Subcutaneous adipose tissue (tissue), 4 donors: ENCODE measurements around the gene RBSN. TPM values are rescaled to one million over a fixed set of nuclear protein-coding genes. Genes with fewer than 3 reads are reported as not detected.

Experiments
- total RNA-seq, 4 donors: library from RNA; depleted of rRNA; stranded (reverse); fragments of >200 nt; gene quantifications; one replicate each; pipeline ENCODE4 v1.1.0, GENCODE V29; 2016
- TF ChIP-seq, protein P1 (sequence below): fragments of 450-650 bp; IDR thresholded peaks from one replicate; pipeline ENCODE4 v1.5.1; 2016; ENCODE audit warnings: low read depth, mild to moderate bottlenecking, control low read depth, antibody characterized with exemption, moderate library complexity

RBSN gene
- total RNA-seq, 4 donors from 2014 or later, result 18.7 to 28.0 (median 26.2) TPM

DNA sequence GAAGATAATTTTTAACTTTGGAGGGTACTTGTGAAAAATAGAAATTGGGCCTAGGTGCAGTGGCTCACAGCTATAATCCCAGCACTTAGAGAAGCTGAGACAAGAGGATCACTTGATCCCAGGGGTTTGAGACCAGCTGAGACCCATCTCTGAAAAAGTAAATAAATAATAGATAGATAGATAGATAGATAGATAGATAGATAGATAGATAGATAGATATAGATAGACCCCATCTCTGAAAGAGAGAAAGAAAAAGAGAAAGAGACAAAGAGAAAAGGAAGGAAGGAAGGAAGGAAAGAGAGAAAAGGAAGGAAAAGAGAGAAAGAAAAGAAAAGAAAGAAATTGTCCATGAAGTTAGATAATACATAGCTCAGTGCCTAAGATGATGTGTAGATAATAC is 69.3 kb downstream of the RBSN start:
- TF ChIP-seq, protein P1, sequence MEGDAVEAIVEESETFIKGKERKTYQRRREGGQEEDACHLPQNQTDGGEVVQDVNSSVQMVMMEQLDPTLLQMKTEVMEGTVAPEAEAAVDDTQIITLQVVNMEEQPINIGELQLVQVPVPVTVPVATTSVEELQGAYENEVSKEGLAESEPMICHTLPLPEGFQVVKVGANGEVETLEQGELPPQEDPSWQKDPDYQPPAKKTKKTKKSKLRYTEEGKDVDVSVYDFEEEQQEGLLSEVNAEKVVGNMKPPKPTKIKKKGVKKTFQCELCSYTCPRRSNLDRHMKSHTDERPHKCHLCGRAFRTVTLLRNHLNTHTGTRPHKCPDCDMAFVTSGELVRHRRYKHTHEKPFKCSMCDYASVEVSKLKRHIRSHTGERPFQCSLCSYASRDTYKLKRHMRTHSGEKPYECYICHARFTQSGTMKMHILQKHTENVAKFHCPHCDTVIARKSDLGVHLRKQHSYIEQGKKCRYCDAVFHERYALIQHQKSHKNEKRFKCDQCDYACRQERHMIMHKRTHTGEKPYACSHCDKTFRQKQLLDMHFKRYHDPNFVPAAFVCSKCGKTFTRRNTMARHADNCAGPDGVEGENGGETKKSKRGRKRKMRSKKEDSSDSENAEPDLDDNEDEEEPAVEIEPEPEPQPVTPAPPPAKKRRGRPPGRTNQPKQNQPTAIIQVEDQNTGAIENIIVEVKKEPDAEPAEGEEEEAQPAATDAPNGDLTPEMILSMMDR, result no peak

DNA sequence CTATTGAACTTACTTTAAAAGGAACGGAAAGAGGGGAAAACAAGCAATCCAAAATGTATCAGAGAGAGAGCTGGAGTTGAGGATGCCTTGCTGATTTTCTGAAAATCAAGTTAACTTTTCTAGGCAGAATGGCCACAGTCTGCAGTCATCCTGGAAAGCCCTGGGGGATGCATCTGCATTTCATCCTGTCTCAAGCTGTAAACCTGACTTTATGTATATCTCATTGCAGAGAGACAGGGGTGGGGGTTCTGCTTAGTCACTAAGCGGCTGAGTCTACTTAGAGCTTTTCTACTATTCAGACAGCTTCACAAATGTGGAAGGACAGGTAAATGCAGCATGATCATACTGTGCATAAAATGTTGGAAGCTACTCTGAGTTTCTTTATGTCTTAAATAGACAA is 75.2 kb downstream of the RBSN start:
- TF ChIP-seq, protein P1, result no peak

DNA sequence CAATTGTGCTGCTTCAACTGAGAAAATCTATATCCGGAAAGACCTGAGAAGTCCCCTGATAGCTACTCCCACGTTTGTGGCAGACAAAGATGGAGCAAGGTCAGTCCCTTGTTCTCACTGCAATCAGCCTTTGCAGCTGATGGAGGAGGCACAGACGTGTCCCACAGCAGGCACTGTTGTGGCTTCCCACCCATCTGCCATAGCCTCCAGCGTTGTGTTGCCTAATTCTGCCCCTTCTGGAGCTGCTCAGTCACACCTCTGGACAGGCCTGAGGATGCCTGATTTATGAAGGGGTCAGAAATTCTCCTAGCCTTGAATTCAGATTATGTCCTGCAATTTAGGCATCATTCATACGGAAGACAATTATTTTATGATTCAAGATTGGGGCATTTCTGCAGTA is 75.7 kb downstream of the RBSN start:
- TF ChIP-seq, protein P1, result no peak

Other genes starting within 250 kb of the RBSN start
- 10 to 100 TPM; 41.8 to 63.9 (median 44.2) TPM for gene NR2C2, start 151.6 kb downstream of the RBSN start, total RNA-seq
- 10 to 100 TPM; 11.9 to 28.6 (median 23.5) TPM for gene MRPS25, start 33.8 kb downstream of the RBSN start, total RNA-seq
- 10 to 100 TPM; 69.1 to 79.5 (median 77.4) TPM for gene CAPN7, start 107.1 kb upstream of the RBSN start, total RNA-seq
- 10 to 100 TPM; 67.5 to 90.6 (median 83.7) TPM for gene SH3BP5, start 233.4 kb upstream of the RBSN start, total RNA-seq